GF-D8 (cell line): ENCODE data around the gene ADAMTSL5.
"Not testable (repeated sequence)": the region's sequence is repeated elsewhere in the genome, so short reads cannot be mapped to it uniquely, and the experiment has no call there.

Experiments
- DNase-seq: peaks from one replicate; lab custom pipeline; 2025; lab: John Stamatoyannopoulos, UW

Gene ADAMTSL5

DNA sequence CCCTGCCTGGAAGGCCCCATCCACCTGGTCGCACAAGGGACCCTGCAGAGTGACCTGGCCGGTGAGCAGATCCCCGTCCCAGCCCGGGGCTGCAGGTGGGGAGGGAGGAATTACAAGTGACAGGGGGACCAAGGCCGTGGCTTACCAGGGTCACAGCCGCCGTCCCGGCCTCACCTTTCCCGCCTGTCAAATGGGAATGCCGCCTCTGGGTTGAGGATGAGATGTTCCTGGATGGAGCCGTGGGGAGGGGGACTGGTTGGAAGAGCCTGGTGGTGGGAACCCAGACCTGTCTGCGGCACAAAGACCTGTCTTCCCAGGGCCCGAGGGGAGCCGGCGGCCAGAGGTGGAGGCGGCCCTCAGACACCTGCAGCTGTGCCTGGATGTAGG is 16.6 kb upstream of the ADAMTSL5 start:
- no peak for DNase-seq

DNA sequence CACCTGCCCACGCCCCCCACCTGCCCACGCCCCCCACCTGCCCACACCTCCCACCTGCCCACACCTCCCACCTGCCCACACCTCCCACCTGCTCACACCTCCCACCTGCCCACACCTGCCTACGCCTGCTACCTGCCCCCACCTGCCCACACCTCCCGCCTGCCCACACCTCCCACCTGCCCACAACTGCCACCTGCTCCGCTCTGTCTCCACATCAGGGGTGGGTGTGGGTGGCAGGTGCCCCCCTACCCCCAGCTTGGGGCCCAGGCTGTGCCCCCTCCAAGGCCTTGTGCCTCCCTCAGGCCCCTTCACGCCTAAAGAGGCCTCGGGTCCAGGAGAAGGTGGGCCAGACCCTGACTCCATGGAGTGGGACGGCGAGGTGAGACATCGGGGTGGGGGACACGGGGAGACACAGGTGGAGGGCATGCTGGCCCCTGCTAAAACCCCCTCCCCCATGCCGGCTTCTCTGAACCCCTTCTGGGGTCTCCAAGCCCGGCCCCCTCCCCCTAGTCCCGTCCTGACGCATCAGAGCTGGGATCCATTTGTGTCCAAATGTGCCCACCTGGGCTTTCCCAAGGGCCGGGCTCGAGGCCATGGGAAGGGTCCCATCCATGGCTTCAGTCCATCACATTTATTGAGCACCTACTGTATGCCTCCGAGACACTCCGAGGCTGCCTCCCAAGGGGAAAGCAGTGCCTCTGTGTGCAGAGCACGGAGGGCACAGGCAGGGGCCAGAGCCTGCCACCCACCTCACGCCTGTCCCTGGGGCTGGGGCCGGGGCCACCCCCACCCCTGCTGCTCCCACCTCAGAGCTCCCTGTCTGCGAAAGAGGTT is 16.0 kb upstream of the ADAMTSL5 start:
- no peak for DNase-seq

DNA sequence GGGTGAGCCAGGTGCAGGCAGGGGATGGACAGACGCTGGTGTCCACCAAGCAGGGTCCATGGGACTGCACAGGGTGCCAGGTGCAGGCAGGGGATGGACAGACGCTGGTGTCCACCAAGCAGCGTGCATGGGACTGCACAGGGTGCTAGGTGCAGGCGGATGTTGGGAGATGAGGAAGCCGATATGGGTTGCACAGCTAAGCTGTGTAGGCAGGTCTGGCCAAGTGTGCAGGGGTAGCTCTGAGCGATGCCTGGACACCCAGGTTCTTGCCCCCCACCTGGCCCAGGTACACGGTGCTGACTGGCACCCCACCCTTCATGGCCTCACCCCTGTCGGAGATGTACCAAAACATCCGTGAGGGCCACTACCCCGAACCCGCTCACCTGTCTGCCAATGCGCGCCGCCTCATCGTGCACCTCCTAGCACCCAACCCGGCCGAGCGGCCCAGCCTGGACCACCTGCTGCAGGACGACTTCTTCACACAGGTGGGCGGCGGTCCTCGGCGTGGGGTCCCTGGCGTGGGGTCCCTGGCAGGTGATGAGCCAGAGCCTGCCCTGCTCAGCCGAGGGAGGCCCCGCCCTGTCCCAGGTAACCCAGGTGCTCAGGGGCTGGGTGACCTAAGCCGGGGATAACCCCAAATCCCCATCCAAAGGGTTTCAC is 15.0 kb upstream of the ADAMTSL5 start:
- DNase-seq, result no peak

DNA sequence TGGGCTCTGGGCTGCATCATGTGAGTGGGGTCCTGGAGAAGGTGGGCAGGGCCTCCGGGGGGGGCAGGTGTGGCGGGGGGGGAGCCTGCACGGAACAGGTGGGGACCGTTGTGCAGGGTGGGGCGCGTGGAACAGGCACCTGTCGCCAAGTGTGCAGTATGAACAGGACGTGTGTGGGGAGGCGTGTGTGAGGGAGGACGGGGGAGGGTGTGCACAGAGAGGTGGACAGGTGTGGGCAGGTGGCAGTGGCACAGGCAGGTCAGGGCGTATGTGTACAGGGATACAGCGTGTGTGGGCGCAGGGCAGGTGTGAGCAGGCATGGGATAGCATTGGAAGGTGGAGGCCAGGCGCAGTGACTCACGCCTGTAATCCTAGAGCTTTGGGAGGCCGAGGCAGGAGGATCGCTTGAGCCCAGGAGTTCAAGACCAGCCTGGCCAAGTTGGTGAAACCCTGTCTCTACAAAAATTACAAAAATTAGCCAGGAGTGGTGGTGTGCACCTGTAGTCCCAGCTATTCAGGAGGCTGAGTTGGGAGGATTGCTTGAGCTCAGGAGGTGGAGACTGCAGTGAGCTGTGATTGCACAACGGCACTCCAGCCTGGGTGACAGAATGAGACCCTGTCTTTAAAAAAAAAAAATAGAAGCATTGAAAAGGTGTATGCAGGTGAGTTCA is 14.3 kb upstream of the ADAMTSL5 start:
- DNase-seq, result no peak

DNA sequence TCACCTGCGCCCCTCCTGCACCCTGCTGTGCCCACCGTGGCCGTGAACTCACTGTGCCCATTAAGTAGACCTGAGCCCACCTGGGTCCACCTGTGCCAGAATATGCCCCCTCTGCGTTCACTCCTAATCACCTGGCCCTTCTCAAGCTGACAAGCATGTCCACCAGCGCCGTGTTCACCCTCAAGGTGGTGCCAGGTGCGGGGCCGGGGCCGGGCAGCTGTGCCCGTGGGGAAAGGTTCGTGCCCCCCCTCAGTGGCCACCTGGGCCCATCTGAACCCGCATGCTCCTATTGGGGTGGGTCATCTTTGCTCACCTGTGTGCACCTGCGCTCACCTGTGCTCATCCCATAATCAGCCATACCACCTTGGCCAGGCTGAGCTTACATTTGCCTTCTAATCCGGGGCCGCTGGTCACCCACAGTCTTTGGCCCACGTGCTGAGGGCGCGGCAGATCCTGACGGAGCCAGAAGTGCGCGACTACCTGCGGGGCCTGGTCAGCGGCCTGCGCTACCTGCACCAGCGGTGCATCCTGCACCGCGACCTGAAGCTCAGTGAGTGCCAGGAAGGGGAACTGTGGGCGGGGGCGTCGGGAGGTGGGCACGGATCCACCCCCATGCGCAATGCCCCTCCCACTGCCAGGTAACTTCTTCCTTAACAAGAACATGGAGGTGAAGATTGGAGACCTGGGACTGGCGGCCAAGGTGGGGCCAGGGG is 13.4 kb upstream of the ADAMTSL5 start:
- DNase-seq, result no peak

DNA sequence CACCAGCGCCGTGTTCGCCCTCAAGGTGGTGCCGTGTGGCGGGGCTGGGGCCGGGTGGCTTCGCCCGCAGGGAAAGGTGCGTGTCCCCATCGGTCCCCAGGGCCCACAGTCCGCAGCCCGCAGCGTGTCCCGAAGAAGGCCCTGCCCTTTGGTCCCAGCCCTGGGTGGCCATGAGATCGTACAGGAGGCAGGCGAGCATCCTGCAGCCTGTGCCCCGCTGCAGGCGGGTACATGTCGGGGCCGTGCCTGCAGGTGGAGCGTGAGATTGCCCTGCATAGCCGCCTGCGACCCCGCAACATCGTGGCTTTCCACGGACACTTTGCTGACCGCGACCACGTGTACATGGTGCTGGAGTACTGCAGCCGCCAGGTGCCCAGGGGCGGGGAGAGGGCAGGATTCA is 12.5 kb upstream of the ADAMTSL5 start:
- DNase-seq, result no peak

DNA sequence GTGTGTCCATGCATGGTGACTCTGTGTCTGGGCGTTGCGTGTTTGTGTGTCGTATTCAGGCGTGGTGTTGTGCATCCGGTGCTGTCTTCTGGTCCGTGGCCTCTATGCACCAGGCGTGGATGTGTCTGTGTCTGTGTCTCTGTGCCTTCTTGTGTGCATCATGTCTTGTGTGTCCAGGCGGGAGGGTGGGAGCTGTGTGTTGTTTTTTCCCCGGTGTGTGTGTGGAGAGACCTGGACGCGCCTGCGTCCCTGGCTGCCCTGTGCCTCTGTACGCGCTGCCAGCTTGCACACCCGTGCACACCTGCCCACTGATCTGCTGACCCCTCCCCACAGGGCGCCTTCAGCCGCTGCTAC is 12.1 kb upstream of the ADAMTSL5 start:
- DNase-seq, result no peak

DNA sequence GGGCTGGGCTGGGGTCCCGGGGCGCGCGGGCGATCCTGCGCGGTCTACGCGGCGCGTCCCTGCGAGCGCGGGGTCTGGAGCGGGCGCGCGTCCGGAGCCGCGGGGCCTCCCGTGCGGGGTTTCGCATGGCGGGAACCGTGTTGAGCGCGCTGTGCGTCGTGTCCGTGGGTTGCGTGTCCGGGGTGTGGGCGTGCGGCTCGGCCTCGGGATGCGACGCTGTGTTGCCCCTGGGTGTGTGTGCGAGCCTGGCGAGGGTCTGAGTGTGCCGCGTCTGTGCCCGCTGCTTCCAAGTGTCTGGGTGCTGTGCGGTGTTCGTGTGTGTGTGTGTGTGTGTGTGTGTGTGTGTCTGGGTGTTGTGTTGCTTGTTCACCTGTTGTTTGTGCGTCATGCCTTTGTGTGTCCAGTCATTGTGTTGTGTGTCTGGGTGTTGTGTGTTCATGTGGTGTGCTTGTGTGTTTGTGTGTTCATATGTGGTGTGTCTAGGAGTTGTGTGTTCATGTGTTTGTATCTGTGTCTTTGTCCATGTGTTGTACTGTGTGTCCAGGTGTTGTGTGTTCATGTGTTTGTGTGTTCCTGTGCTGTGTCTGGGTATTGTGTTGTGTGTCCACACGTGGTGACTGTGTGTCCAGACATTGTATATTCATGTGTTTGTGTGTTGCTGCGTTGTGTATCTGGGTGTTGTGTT is 11.6 kb upstream of the ADAMTSL5 start:
- no peak for DNase-seq

DNA sequence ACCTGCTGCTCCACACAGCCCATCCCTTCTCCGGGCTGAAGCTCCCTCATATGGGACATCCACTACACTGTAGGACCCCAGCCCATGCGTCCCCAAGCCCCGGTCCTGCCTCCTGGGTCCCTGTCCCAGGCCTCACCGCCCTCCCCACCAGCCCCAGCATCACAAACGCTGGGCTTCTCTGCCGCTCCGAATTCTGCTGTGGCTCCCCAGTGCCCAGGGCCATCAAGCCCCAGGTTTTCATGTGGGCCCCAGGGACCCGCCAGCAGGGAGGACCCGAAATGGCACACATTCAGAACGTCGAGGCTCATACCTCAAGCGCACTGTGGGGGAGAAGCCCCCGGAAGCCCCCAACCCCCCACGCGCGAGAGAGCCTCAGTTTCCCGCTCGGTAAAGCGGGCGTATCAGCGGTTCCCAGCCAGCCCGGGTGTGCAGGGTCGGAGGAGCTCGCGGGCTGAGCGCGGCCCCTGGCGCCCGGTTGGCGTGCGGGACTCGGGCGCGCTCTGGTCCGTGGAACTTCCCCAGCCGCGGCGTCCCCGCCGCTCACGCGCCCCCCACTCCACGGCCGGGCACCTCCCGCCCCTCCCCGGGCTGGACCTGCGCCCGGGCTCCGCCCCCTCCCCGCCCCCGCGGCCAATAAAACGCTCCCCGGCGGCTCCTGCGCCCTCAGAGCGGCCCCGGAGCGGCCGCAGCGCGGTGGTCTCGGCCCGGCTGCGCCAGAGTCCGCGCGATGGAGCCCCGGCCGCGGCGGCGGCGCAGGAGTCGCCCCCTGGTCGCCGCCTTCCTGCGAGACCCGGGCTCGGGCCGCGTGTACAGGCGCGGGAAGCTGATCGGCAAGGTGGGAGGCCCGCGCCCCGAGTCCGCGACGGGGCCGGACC is 10.8 kb upstream of the ADAMTSL5 start, which contains the start of gene PLK5:
Gene PLK5, plus strand, starts transcription at position 666 of the 875 bp plus-strand sequence. CDS start 2,920 bp downstream, outside the sequence.
- no peak for DNase-seq

DNA sequence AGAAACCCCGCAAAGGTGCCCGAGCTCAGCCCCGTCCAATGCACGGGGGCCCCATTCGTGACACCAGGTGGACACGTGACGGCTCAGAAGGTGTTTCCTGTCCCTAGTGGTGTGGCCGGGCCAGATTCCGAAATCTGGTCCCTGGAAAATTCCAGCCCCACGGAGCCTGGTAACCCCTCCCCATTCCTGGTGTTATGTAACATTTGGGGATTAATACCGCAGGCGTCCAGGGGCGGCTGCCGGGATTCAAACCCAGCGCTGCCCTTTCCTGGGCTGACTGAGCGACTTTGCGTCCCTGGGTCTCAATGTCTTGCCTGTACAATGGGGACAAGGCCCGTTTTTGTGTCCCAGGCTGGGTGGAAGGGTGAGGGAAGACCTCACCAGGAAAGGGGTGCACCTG is 10.0 kb upstream of the ADAMTSL5 start:
- DNase-seq, result no peak

DNA sequence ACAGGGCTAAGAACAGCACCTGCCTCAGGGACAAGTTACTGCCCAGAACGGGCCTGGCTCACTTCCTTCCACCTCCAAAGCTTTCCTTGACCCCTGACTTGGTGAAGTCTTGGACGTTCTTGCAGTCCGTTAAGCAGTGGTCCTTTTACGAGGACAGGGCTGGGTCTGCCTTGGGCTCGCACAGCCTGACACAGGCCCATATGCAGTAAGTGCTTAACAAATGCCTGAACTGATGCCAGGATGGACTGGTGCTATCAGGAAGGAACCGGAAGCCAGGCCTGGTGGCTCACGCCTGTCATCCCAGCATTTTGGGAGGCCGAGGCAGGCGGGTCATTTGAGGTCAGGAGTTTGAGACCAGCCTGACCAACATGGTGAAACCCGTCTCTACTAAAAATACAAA is 9.2 kb upstream of the ADAMTSL5 start:
- DNase-seq, result no peak

DNA sequence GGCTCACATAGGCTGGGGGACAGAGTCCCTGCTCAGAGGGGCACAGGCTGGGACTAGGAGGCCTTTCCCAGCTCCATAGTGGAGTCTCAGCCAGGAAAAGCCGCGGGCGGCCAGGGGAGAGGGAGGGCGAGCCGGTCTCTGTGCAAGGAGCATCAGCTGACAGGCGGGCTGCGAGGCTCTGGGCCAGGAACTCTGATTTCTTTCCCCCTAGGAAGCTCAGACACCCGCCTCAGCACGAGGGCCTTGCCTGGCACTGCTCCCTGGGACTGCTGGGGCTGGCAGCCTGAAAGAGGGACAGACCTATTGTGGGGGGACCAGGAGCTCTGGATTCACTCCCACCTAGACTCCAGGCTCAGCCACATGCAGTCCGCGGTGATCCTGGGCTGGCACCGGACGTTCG is 8.8 kb upstream of the ADAMTSL5 start:
- DNase-seq, result no peak

DNA sequence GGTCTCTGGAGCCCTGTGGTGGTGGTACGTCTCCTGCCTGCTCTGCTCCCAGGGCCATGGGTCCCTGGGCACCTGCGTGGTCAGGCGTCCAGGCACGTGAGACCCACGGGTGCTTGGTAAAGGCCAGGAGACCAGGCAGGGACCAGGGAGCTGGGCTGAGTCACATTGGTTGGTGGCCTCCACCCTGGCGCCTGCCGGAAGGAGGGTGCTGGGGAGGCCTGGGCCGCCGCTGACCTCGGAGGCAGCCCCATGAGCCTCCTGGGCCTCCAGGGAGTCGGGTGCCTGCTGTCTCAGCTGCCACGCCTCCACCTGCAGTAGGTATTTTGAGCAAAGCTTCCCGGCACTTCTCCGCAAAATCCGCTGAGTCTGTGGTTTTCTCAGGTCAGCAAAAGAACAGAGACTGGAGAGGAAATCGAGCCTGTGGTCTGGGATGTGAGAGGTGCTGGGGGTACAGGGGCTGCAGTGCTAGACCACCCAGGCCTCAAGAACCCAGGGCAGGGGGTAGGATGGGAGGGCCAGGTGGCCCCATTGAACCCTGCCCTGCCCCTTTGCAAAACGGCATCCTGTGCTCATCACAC is 7.5 kb upstream of the ADAMTSL5 start:
- DNase-seq, result no peak

DNA sequence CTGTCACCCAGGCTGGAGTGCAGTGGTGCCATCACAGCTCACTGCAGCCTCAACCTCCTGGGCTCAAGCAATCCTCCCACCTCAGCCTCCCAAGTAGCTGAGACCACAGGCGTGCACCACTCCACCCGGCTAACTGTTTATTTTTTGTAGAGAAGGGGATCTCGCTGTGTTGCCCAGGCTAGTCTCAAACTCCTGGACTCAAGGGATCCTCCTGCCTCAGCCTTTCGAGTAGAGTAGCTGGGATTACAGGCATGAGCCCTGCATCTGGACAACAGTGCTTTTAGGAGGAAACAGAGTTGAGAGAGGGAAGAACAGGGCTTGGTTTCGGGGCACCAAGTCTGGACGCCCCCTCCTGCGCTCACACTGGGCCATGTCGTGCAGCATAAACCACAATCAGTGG is 7.0 kb upstream of the ADAMTSL5 start:
- DNase-seq, result not testable (repeated sequence)

DNA sequence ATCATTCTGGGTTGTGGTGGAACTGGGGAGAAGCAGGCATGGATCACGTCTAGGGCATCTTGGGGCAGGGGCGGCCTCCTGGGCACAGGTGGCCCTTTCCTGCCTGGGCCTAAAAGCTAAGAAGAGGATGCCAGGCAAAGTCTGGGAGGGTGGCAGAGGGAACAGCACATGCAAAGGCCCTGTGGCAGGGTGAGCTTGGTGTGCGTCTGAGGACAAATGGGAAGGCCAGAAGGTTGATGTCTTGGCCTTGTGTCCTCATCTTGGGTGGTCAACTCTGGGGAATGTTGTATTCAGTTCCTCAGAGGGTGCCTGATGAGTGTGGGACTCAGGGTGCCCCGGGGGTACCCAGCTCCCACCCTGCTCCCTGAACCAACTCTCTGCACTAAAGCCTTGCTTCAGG is 5.7 kb upstream of the ADAMTSL5 start:
- no peak for DNase-seq

DNA sequence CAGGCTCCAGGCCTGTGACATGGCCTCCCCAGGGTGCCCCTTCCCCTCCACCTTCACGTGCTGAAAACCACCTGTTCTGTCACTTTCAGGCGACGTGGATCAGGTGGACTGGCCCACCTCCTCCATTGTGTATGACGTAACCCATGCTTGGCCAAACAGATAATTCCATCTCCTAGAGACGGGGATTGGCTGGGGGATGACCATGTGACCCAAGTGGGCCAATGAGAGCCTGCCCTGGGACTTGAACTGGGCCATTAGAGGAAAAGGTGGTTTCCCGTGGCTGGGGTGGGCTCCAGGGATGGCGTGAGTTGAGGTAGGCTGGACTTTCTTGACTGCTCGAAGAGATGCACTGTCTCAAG is 3.6 kb upstream of the ADAMTSL5 start:
- DNase-seq, result no peak

DNA sequence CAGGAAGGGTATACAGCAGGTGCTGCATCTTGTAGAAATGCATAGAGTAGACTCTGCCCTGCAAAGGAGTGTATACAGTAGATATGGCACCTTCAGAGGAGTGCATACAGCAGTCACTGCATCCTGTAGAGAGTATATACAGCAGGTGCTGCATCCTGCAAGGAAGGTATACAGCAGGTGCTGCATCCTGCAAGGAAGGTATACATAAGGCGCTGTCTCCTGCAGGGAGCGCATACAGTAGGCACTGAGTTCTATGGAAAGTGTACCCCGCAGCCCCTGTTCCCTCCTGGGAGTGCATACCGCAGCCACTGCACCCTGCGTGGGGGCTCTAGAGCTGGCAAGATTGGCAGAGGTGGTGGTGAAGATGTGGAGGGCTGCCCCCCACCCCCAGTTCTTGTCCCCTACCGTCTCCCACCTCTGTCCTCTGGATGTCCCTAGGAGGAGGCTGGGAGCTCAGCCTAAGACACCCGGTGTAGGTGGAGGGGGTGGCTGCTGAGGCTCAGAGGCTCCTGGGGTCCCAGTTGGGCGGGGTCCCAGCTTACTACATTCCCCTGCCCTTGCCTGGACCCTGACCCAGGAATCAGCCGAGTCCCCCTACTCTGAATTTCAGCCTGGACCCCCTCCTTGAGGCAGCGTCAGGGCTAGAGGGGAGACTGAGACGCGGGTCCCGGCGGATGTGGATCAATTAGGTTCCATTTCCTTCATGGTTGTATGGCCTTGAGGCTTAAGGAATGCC is 2.3 kb upstream of the ADAMTSL5 start:
- no peak for DNase-seq

DNA sequence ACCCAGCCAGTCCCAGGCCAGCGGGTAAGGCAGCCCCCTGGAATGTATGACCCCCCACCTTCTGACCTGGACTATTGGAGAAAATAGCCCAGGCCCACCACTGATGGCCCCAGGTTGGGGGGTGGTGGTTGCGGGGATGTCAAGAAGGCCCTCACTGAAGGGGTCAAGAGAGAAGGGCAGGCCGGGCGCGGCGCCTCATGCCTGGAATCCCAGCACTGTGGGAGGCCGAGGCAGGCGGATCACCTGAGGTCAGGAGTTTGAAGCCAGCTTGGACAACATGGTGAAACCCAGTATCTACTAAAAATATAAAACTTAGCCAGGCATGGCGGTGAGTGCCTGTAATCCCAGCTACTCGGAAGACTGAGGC is 1.5 kb upstream of the ADAMTSL5 start:
- no peak for DNase-seq

DNA sequence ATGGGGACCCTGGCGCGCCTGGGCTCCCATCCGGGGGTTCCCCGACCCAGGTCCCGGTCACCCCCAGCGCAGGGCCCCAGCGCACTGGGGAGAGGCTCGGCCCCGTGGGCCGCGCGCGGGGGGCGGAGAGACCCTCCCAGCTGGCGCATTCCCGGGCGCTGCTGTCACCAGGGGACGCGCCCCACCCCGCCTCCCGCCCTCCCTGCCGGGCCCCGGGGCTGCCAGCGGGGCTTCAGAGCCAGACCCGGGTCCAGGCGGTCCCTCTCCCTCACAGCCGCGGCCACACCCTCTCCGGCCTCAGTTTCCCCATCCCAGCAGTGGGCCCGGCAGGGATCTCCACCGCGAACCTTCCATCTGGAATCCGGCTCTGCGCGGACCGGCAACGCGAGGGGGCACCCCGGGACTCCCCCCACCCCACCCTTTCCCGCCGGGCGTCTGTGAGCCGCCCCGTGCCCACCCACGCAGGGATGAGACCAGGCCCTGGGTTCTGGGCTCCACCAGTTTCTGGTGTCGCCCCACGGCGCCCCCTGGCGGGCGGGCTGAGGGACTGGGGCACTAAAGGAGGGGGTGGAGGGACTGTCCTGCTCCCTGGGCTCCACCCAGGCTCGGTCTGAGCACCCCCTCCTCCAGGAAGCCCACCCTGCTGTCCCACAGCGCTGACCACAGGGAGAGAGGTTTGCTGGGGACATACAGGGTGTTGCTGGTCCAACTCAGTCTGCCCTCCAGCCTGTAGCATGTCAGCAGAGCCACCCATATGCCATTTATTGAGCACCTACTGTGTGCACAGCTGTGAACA is 878 bp upstream of the ADAMTSL5 start:
- no peak for DNase-seq
